HL-60 (cell line): ENCODE results near the gene PRDM16.

ENCODE experiments used
- DNase-seq, 2 experiments: peaks; one replicate each; pipeline ENCODE4 v3.0.0-alpha.2; 2010 to 2020; ENCODE audit warnings: low read depth in 1 of 2, low spot score in 1 of 2
- H3K27ac ChIP-seq: fragments of 250-450 bp; sonication (Bioruptor Pico); replicated peaks from 2 replicates; pipeline ENCODE4 v1.5.1; 2020; ENCODE audit warnings: mild to moderate bottlenecking, moderate library complexity
- H3K27me3 ChIP-seq: fragments of 250-450 bp; sonication (Bioruptor Pico); 2 replicates; pipeline ENCODE4 v1.5.1; 2021; ENCODE audit warnings: mild to moderate bottlenecking, moderate library complexity; ENCODE audit not compliant: insufficient read depth, poor library complexity, severe bottlenecking
- H3K4me3 ChIP-seq: replicated peaks from 2 replicates; pipeline ENCODE4 v1.5.1; 2011; ENCODE audit warnings: mild to moderate bottlenecking, control low read depth, low read length; ENCODE audit not compliant: insufficient read depth
- CTCF ChIP-seq: IDR thresholded peaks from one replicate; pipeline ENCODE4 v1.5.1; 2011; ENCODE audit warnings: low read length, control low read depth, inconsistent platforms; ENCODE audit not compliant: insufficient read depth
- GABPA ChIP-seq: IDR thresholded peaks from 2 replicates; pipeline ENCODE4 v1.6.1; 2012; ENCODE audit warnings: low read depth
- POLR2AphosphoS5 ChIP-seq: IDR thresholded peaks from 2 replicates; pipeline ENCODE4 v1.6.1; 2012; ENCODE audit warnings: low read depth
- REST ChIP-seq: IDR thresholded peaks from 2 replicates; pipeline ENCODE4 v1.6.1; 2012; ENCODE audit warnings: low read depth; ENCODE audit not compliant: insufficient replicate concordance
- SPI1 ChIP-seq: IDR thresholded peaks from 2 replicates; pipeline ENCODE4 v1.6.1; 2012; ENCODE audit warnings: low read depth, mild to moderate bottlenecking, borderline replicate concordance

Gene PRDM16

DNA sequence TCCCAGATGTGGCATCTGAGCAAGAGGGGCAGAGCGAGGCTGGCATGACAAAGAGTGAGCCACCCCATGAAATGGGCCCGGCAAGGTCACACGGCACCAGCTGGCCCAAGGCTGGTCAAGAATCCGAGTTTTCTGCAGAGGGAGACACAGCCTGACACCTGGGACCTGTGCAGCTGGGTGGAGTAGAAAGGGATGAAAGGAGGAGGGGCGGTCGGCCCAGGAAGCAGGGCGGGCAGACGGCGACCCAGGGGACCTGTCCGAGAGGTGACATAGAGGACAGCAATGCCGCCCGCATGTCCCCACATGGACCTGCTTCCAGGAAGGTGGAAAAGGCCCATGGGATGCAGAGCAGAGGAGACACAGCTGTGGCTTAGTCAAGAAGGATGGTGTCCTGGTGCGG, 137.7 kb downstream of the PRDM16 start:
- no peak for DNase-seq
- no peaks in the 10 kb centered on the region for H3K27me3 ChIP-seq
- H3K4me3 ChIP-seq = no peak overlapping the region
- H3K27ac ChIP-seq = no peak overlapping the region
- TF ChIP-seq POLR2AphosphoS5 = no peak
- no peak for TF ChIP-seq REST
- no peak for TF ChIP-seq SPI1
- no peak for TF ChIP-seq GABPA
- TF ChIP-seq CTCF = no peak

DNA sequence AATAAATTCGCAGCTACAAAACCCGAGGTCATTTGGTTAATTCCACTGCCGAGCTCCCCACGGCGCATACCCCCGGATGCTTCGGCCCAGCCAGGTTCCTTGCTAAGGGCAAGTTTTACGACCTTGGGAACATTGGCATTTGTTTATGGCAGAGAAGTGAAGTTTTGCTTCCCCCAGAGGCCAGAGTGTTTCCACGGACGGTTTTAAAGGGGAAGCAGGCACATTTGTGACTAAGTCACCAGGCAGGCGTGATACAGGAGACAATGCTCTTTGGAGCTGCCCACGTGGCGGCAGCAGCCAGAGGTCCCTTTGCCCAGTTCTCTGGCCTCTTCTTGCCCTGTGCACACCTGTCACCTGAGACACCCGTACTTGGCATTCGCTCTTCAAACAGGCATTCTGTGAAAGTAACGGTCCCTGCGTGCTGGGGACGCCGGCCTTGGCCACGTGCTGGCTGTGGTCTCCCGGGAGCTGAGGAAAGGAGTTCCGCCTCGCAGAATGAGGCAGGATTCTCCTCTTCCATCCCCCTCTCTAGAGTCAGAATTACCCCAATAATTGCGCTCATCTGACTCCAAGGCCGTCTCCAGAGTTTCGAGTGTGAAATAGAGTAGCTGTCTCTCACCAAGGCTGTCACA, 138.3 kb downstream of the PRDM16 start:
- Histone ChIP-seq H3K4me3 (no peak overlapping the region), H3K27ac (no peak overlapping the region), H3K27me3 (no peaks in the 10 kb centered on the region)
- no peak for DNase-seq
- TF ChIP-seq CTCF (no peak), SPI1 (no peak), POLR2AphosphoS5 (no peak), GABPA (no peak), REST (no peak)

GRCh38 chr1:3208819-3209200, 139.8 kb downstream of the PRDM16 start:
- no peak overlapping the region for H3K4me3 ChIP-seq
- H3K27me3 ChIP-seq = no peaks in the 10 kb centered on the region
- TF ChIP-seq POLR2AphosphoS5 (no peak), SPI1 (no peak), GABPA (no peak), CTCF (no peak), REST (no peak)

More at GRCh38 chr1:3208819-3209200, 139.8 kb downstream of the PRDM16 start:
- H3K27ac ChIP-seq = no peak overlapping the region
- no peak for DNase-seq
